Motor neuron (in vitro differentiated cells): ENCODE results near the gene ZDHHC14. TPM values are rescaled to one million over a fixed set of nuclear protein-coding genes. Genes with fewer than 3 reads are reported as not detected.

Source experiments
- ATAC-seq, 8 experiments: fragments of 200-7000 bp; cut with Tn5 transposase; replicated peaks in 6 of 8; 2 replicates each; pipeline ENCODE4 v1.8.0; 2021; ENCODE audit warnings: mild to moderate bottlenecking in 8 of 8, moderate library complexity in 8 of 8
- H3K27ac ChIP-seq, 2 donors: fragments of 250-450 bp; sonication (Bioruptor Pico); 2 replicates each; pipeline ENCODE4 v1.9.0; 2021; ENCODE audit warnings: antibody characterized with exemption in 2 of 2, mild to moderate bottlenecking in 2 of 2, moderate library complexity in 1 of 2
- H3K4me1 ChIP-seq, 2 donors: fragments of 250-450 bp; sonication (Bioruptor Pico); replicated peaks in 1 of 2; 2 replicates each; pipeline ENCODE4 v1.6.1; 2021; ENCODE audit warnings: antibody characterized with exemption in 2 of 2, mild to moderate bottlenecking in 2 of 2, moderate library complexity in 1 of 2
- H3K4me3 ChIP-seq, 5 donors: fragments of 250-450 bp; sonication (Bioruptor Pico); 2 replicates each; pipeline ENCODE4 v1.9.0; 2021; ENCODE audit warnings: antibody characterized with exemption in 5 of 5, mild to moderate bottlenecking in 5 of 5, moderate library complexity in 4 of 5
- WGBS, 10 experiments: fragments of 450-650 bp; shearing (Covaris generic); methylation state at CpG; one replicate each; pipeline ENCODE4 v1.0.0; 2022; 5-methylcytosine and 5-hydroxymethylcytosine counted together
- in situ Hi-C, 9 experiments: fragments of 400-800 bp; cut with MboI; loops; one replicate each; pipeline ENCODE4 v1.15.0; 2021; ENCODE audit warnings: low sequenced_read_pairs in 9 of 9, low pct_unique_long_range_greater_than_20kb in 2 of 9; ENCODE audit not compliant: unreplicated experiment in 9 of 9
- total RNA-seq, 8 experiments: library from RNA; unstranded; fragments of 300-600 nt; gene quantifications; 2 replicates each; pipeline versions ENCODE4 v1.2.3 to v1.2.4, GENCODE V29; 2022

ZDHHC14 gene
- total RNA-seq, 8 experiments from 2014 or later = 2.9 to 22.7 (median 3.7) TPM

GRCh38 chr6:157659536-157660271 lies 278.7 kb downstream of the ZDHHC14 start:
- in situ Hi-C loops = loop anchor here in 1 of 9 experiments (10.0 kb wide), 1 partner anchor 345 kb away; no protein-coding TSS in a partner anchor
- WGBS, 10 experiments = 79 to 100% (median 90%) methylated on average over 4 to 17 of the region's 19 CpGs
- Histone ChIP-seq H3K4me3 (no peak overlapping the region), H3K4me1 (peaks cover 0 to 4% of the 10 kb centered on the region in 2 donors), H3K27ac (no peak overlapping the region)
- peak in 1 of 8 experiments; percentile 23 for ATAC-seq

GRCh38 chr6:157660414-157660813 lies 279.4 kb downstream of the ZDHHC14 start:
- 52 to 100% (median 80%) methylated on average over 1 to 5 of the region's 5 CpGs; no CpG with 5 or more reads in 2 of the 10 experiments for WGBS, 10 experiments
- peak in 3 of 8 experiments; percentile 52 to 83 (median 81) for ATAC-seq
- Histone ChIP-seq H3K27ac (no peak overlapping the region), H3K4me1 (peaks cover 0 to 4% of the 10 kb centered on the region in 2 donors), H3K4me3 (no peak overlapping the region)
- in situ Hi-C loops = loop anchor here in 1 of 9 experiments (10.0 kb wide), 1 partner anchor 346 kb away; no protein-coding TSS in a partner anchor

GRCh38 chr6:157661652-157662051 lies 280.7 kb downstream of the ZDHHC14 start:
- ATAC-seq = no peak
- H3K4me3 ChIP-seq = no peak overlapping the region
- H3K4me1 ChIP-seq = peaks cover 3 to 4% of the 10 kb centered on the region in 2 donors
- in situ Hi-C loops = loop anchor here in 1 of 9 experiments (10.0 kb wide), 1 partner anchor 347 kb away; no protein-coding TSS in a partner anchor
- 71 to 100% (median 100%) methylated on average over 2 to 3 of the region's 3 CpGs; no CpG with 5 or more reads in 6 of the 10 experiments for WGBS, 10 experiments
- H3K27ac ChIP-seq = no peak overlapping the region

- H3K4me3 ChIP-seq = no peak overlapping the region
- no peak overlapping the region for H3K27ac ChIP-seq
- 60 to 80% (median 80%) methylated on average over 1 to 2 of the region's 5 CpGs; no CpG with 5 or more reads in 7 of the 10 experiments for WGBS, 10 experiments
- ATAC-seq = no peak
- in situ Hi-C loops = loop anchor here in 1 of 9 experiments (10.0 kb wide), 1 partner anchor 348 kb away; no protein-coding TSS in a partner anchor
- H3K4me1 ChIP-seq = peaks cover 4 to 7% of the 10 kb centered on the region in 2 donors
Measured at GRCh38 chr6:157663261-157663660, 282.3 kb downstream of the ZDHHC14 start.

- in situ Hi-C loops = loop anchor here in 1 of 9 experiments (10.0 kb wide), 1 partner anchor 350 kb away; no protein-coding TSS in a partner anchor
- H3K27ac ChIP-seq = no peak overlapping the region
- peaks cover 11 to 20% of the 10 kb centered on the region in 2 donors for H3K4me1 ChIP-seq
- 35 to 100% (median 82%) methylated on average over 1 to 3 of the region's 3 CpGs; no CpG with 5 or more reads in 2 of the 10 experiments for WGBS, 10 experiments
- ATAC-seq = peak in 1 of 8 experiments; percentile 73
- no peak overlapping the region for H3K4me3 ChIP-seq
Measured at GRCh38 chr6:157665180-157665579, 284.2 kb downstream of the ZDHHC14 start.

- H3K27ac ChIP-seq = no peak overlapping the region
- peaks cover 12 to 21% of the 10 kb centered on the region in 2 donors for H3K4me1 ChIP-seq
- no peak for ATAC-seq
- H3K4me3 ChIP-seq = no peak overlapping the region
- 15 to 94% (median 67%) methylated on average over 1 to 3 of the region's 3 CpGs; no CpG with 5 or more reads in 1 of the 10 experiments for WGBS, 10 experiments
- in situ Hi-C loops = loop anchor here in 1 of 9 experiments (10.0 kb wide), 1 partner anchor 352 kb away; no protein-coding TSS in a partner anchor
Measured at GRCh38 chr6:157666729-157667128, 285.7 kb downstream of the ZDHHC14 start.

- ATAC-seq = peak in 6 of 8 experiments; percentile 13 to 46 (median 19)
- WGBS, 10 experiments = 4 to 47% (median 29%) methylated on average over 6 to 11 of the region's 11 CpGs
- no peak overlapping the region for H3K27ac ChIP-seq
- H3K4me3 ChIP-seq = peak overlapping the region in 1 of 5 donors; percentile 3
- peaks cover 12 to 21% of the 10 kb centered on the region in 2 donors for H3K4me1 ChIP-seq
- in situ Hi-C loops = loop anchor here in 1 of 9 experiments (10.0 kb wide), 1 partner anchor 353 kb away; no protein-coding TSS in a partner anchor
Measured at GRCh38 chr6:157667211-157668008, 286.4 kb downstream of the ZDHHC14 start.

GRCh38 chr6:157668009-157668401 lies 287.0 kb downstream of the ZDHHC14 start:
- in situ Hi-C loops = loop anchor here in 1 of 9 experiments (10.0 kb wide), 1 partner anchor 353 kb away; no protein-coding TSS in a partner anchor
- Histone ChIP-seq H3K4me3 (no peak overlapping the region), H3K4me1 (peaks cover 12 to 21% of the 10 kb centered on the region in 2 donors), H3K27ac (no peak overlapping the region)
- no peak for ATAC-seq
- 0 to 100% (median 66%) methylated on average over 1 to 2 of the region's 3 CpGs; no CpG with 5 or more reads in 2 of the 10 experiments for WGBS, 10 experiments

GRCh38 chr6:157668713-157669112 lies 287.7 kb downstream of the ZDHHC14 start:
- peak overlapping the region in 1 of 2 donors; percentile 8 for H3K27ac ChIP-seq
- peaks cover 12 to 21% of the 10 kb centered on the region in 2 donors for H3K4me1 ChIP-seq
- in situ Hi-C loops = loop anchor here in 1 of 9 experiments (10.0 kb wide), 1 partner anchor 354 kb away; no protein-coding TSS in a partner anchor
- H3K4me3 ChIP-seq = no peak overlapping the region
- 76 to 100% (median 81%) methylated on average over 1 to 2 of the region's 2 CpGs; no CpG with 5 or more reads in 4 of the 10 experiments for WGBS, 10 experiments
- no peak for ATAC-seq

- Histone ChIP-seq H3K4me3 (no peak overlapping the region), H3K27ac (peak overlapping the region; percentile 8 to 18), H3K4me1 (peaks cover 15 to 21% of the 10 kb centered on the region in 2 donors)
- WGBS, 10 experiments = 0 to 100% (median 20%) methylated on average over 1 to 2 of the region's 3 CpGs; no CpG with 5 or more reads in 6 of the 10 experiments
- ATAC-seq = peak in 5 of 8 experiments; percentile 1 to 53 (median 2)
- in situ Hi-C loops = loop anchor here in 1 of 9 experiments (10.0 kb wide), 1 partner anchor 355 kb away; no protein-coding TSS in a partner anchor
Measured at GRCh38 chr6:157669323-157669722, 288.3 kb downstream of the ZDHHC14 start.

GRCh38 chr6:157669747-157670216 lies 288.8 kb downstream of the ZDHHC14 start:
- no peak overlapping the region for H3K4me3 ChIP-seq
- H3K4me1 ChIP-seq = peaks cover 18 to 21% of the 10 kb centered on the region in 2 donors
- ATAC-seq = peak; percentile 90 to 97 (median 95)
- H3K27ac ChIP-seq = peak overlapping the region; percentile 18 to 28
- WGBS, 10 experiments = 0 to 70% (median 22%) methylated on average over 2 to 11 of the region's 14 CpGs; no CpG with 5 or more reads in 4 of the 10 experiments
- in situ Hi-C loops = loop anchor here in 1 of 9 experiments (10.0 kb wide), 1 partner anchor 355 kb away; no protein-coding TSS in a partner anchor
